RPMI8226 (cell line): Measurements from ENCODE around the gene EGFL6.

Experiments used
- DNase-seq: peaks from one replicate; pipeline ENCODE4 v3.0.0-alpha.2; 2015

The EGFL6 gene

GRCh38 chrX:13569479-13570260 lies at the start of gene EGFL6:
Gene EGFL6 (plus strand): TSS chrX:13569601. CDS start chrX:13569862, 261 bp downstream.
- DNase-seq = no peak

- DNase-seq = no peak
Observed at GRCh38 chrX:13520351-13520750, 49.0 kb upstream of the EGFL6 start.

- no peak for DNase-seq
Observed at GRCh38 chrX:13520936-13521335, 48.5 kb upstream of the EGFL6 start.

GRCh38 chrX:13522811-13523210 lies 46.6 kb upstream of the EGFL6 start:
- DNase-seq = peak; percentile 5

GRCh38 chrX:13533726-13534125 lies 35.7 kb upstream of the EGFL6 start:
- no peak for DNase-seq

GRCh38 chrX:13535376-13536165 lies 33.8 kb upstream of the EGFL6 start:
- DNase-seq = peak; percentile 2

- no peak for DNase-seq
Observed at GRCh38 chrX:13536551-13536950, 32.9 kb upstream of the EGFL6 start.

- no peak for DNase-seq
Observed at GRCh38 chrX:13538414-13538813, 31.0 kb upstream of the EGFL6 start.

- DNase-seq = no peak
Observed at GRCh38 chrX:13540602-13541001, 28.8 kb upstream of the EGFL6 start.

GRCh38 chrX:13545726-13546125 lies 23.7 kb upstream of the EGFL6 start:
- peak; percentile 3 for DNase-seq

- DNase-seq = no peak
Observed at GRCh38 chrX:13547671-13548070, 21.7 kb upstream of the EGFL6 start.

- no peak for DNase-seq
Observed at GRCh38 chrX:13550346-13550745, 19.1 kb upstream of the EGFL6 start.

- no peak for DNase-seq
Observed at GRCh38 chrX:13551610-13552009, 17.8 kb upstream of the EGFL6 start.

GRCh38 chrX:13552892-13553291 lies 16.5 kb upstream of the EGFL6 start:
- DNase-seq = no peak

- DNase-seq = no peak
Observed at GRCh38 chrX:13565511-13565910, 3.9 kb upstream of the EGFL6 start.

GRCh38 chrX:13570261-13570605 lies 832 bp downstream of the EGFL6 start:
- DNase-seq = no peak

GRCh38 chrX:13571136-13571535 lies 1.7 kb downstream of the EGFL6 start:
- no peak for DNase-seq

GRCh38 chrX:13574600-13574999 lies 5.2 kb downstream of the EGFL6 start:
- no peak for DNase-seq

- DNase-seq = no peak
Observed at GRCh38 chrX:13579661-13580060, 10.3 kb downstream of the EGFL6 start.

- DNase-seq = no peak
Observed at GRCh38 chrX:13581554-13581953, 12.2 kb downstream of the EGFL6 start.

GRCh38 chrX:13587786-13588477 lies 18.5 kb downstream of the EGFL6 start:
- DNase-seq = no peak

- no peak for DNase-seq
Observed at GRCh38 chrX:13590207-13590606, 20.8 kb downstream of the EGFL6 start.

- no peak for DNase-seq
Observed at GRCh38 chrX:13590914-13591313, 21.5 kb downstream of the EGFL6 start.

GRCh38 chrX:13597874-13598273 lies 28.5 kb downstream of the EGFL6 start:
- no peak for DNase-seq
